Putamen (tissue), 1 donor: ENCODE data around the gene SLC6A13.

Source experiments
- DNase-seq: peaks from one replicate; pipeline ENCODE4 v3.0.0-alpha.2; 2016; ENCODE audit warnings: low spot score

Gene SLC6A13

GRCh38 chr12:177980-178828 is 84.4 kb downstream of the SLC6A13 start:
- no peak for DNase-seq

GRCh38 chr12:177336-177979 is 85.2 kb downstream of the SLC6A13 start:
- DNase-seq = no peak

DNA sequence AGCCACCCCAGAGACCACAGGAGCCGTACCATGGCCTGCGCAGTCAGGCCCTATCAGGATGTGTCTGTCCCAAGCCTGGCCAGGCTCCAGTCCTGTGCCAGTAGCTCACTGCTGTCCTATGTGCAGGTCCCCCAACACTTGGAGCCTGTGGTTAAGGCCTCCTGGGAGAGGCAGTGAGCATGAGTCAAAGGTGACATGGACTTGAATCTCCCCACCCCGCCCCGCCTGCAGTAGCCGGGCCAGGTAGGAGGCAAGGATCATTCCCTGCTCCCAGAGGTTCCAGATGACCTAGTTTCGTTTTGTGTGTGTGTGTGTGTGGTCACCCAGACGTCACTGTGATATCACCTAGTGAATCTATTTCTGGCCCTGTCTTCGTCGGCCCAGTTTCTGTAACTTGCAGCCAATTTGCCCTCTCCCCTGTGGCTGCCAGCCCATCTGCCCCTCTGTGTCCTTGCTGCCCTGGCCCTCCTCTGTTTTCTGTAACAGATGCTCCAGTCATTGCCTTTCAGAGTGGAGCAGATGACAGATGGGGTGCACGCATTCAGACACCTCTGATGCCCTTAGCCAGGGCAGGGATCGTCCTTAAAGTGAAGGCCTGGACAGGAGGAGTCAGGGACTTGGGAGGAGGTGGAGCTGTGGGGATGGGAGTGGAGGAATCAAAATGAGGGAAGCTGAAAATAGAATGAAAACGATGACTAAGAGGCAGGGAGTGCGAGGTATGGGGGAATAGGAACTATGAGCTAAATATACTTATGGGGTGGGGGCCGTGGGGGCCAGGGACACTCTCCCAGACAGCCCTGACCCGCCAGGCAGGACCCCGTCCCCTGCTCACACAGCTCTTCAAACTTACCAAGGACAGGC is 86.1 kb downstream of the SLC6A13 start:
- DNase-seq = peak; percentile 59

DNA sequence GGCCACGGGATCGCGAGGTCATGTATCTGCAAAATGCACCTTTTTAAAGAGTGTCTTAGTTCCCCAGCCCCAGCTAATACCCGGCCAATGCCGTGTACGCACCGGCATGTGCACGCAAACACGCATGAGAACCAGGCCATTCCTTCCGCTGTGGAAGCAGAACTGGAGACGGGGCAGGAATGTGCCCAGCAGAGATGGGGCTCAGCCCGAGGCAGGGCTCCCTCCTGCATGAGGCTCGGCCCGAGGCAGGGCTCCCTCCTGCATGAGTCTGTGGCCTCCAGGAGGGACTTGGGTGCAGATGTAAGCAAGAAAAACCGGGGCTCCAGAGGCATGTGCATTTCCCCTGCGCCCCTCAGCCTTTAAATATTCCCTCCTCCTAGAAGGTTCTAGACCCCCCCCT is 86.9 kb downstream of the SLC6A13 start:
- no peak for DNase-seq

- no peak for DNase-seq
These were observed 87.4 kb downstream of the SLC6A13 start for GRCh38 chr12:175250-175649.

- DNase-seq = no peak
These were observed 88.0 kb downstream of the SLC6A13 start for GRCh38 chr12:174596-174995.

DNA sequence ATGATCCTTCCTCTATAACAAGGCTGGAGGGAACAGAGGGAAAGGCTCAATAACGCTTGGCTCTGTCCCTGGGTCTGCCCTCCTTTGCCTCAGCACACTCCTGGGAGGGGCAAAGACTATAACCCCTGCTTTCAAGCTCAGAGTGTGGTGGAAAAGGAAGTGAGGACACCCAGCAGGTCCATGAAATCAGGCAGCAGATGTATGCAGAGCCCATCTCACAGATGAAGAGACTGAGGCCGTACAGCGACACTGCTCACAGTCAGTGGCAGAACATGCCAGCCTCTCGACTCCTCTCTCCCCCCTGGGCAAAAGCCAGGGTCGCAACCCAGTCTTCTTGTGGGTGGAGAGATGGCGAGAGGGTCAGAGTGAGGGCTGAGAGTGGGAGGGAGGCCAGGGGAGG is 88.5 kb downstream of the SLC6A13 start:
- DNase-seq = no peak

DNA sequence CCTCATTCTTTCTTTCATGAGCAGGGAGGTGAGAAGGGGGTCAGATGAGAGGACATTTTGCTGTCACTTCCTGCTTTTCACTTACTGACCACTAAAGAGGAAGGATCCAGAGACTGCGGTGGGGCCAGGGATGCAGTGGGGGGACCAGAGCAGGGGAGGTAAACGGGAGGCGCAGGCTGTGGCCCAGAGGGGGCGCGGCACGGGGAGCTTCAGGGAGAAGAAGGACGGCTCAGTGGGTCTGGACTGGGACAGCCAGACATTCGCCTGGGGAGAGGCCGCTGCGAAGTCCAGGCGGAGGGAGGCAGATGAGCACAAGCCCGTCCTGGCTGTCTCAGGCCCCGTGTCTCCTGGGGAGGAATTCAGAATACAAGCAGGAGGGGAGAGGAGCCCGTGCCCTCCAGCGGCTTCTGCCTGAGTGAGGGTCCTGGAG is 89.9 kb downstream of the SLC6A13 start:
- no peak for DNase-seq

GRCh38 chr12:171743-172676 is 90.6 kb downstream of the SLC6A13 start:
- DNase-seq = no peak

- DNase-seq = no peak
These were observed 91.4 kb downstream of the SLC6A13 start for GRCh38 chr12:171276-171675.
